GM12864 (cell line): ENCODE data around the gene MYD88.

Source experiments
- DNase-seq: peaks from one replicate; pipeline ENCODE4 v3.0.0-alpha.2; 2011; ENCODE audit warnings: low read depth
- H3K4me3 ChIP-seq: 2 replicates; pipeline ENCODE4 v1.5.1; 2011; ENCODE audit warnings: mild to moderate bottlenecking, low read depth, low read length, control low read depth
- TF ChIP-seq, protein P1 (sequence below): IDR thresholded peaks from 2 replicates; pipeline ENCODE4 v1.5.1; 2011; ENCODE audit warnings: low read depth, mild to moderate bottlenecking, moderate library complexity, low read length, control low read depth, inconsistent platforms; ENCODE audit errors: missing control alignments

The MYD88 gene

DNA sequence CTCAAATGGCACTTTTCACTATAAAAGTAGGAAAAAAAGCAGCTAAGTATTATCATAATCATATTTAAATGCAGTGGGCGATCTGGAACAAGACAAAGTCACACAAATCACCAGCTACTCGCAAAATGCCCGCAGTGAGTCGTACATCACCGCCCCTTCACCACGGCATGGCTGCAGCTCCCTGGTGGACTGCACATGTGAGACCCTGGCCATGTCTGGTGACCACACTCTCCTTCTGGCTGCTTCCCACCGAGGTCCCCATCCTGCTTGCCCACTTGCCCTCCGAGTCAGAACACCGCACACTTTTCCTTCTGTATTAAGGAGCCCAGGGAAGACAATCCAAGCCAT is 40.1 kb upstream of the MYD88 start:
- TF ChIP-seq, protein P1, sequence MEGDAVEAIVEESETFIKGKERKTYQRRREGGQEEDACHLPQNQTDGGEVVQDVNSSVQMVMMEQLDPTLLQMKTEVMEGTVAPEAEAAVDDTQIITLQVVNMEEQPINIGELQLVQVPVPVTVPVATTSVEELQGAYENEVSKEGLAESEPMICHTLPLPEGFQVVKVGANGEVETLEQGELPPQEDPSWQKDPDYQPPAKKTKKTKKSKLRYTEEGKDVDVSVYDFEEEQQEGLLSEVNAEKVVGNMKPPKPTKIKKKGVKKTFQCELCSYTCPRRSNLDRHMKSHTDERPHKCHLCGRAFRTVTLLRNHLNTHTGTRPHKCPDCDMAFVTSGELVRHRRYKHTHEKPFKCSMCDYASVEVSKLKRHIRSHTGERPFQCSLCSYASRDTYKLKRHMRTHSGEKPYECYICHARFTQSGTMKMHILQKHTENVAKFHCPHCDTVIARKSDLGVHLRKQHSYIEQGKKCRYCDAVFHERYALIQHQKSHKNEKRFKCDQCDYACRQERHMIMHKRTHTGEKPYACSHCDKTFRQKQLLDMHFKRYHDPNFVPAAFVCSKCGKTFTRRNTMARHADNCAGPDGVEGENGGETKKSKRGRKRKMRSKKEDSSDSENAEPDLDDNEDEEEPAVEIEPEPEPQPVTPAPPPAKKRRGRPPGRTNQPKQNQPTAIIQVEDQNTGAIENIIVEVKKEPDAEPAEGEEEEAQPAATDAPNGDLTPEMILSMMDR: no peak
- no peak for DNase-seq
- H3K4me3 ChIP-seq: no peak overlapping the region

DNA sequence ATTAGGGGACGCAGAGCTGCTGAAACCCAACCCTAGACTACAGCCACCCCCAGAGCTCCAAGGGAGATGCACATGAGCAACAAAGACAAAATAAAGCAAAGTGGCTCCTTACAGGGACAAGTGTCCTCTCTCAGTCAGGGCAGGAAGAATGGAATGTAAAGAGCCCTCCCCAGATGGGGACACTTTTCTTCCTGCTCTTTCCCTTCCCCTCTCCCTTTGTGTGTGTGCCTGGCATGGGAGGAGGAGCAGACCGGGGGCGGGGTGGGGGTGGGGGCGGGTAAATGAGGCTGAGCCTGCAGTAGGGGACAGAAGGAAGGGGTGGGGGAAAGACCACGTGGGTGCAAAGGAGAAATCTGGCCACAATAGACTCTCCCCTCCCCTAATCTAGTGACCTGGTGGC is 38.9 kb upstream of the MYD88 start:
- no peak for DNase-seq
- no peak overlapping the region for H3K4me3 ChIP-seq
- TF ChIP-seq, protein P1: no peak

DNA sequence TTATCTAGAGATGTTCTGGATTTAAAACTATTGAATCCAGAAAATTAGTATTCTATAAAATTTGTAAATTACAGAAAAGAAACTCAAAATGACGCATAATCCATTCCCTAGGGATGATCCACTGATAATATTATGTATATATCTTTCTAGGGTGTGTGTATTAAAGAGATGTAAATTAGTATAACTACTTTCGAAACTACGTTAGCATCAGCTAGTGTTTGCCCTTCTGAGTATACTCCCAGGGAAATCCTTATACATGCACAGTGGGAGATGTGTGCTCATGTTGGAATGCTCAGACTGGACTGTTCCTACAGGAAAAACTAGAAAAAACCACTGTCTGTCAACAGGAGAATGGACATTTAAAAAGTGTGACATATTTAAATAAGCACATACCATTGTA is 38.0 kb upstream of the MYD88 start:
- H3K4me3 ChIP-seq: no peak overlapping the region
- TF ChIP-seq, protein P1: no peak
- DNase-seq: no peak

DNA sequence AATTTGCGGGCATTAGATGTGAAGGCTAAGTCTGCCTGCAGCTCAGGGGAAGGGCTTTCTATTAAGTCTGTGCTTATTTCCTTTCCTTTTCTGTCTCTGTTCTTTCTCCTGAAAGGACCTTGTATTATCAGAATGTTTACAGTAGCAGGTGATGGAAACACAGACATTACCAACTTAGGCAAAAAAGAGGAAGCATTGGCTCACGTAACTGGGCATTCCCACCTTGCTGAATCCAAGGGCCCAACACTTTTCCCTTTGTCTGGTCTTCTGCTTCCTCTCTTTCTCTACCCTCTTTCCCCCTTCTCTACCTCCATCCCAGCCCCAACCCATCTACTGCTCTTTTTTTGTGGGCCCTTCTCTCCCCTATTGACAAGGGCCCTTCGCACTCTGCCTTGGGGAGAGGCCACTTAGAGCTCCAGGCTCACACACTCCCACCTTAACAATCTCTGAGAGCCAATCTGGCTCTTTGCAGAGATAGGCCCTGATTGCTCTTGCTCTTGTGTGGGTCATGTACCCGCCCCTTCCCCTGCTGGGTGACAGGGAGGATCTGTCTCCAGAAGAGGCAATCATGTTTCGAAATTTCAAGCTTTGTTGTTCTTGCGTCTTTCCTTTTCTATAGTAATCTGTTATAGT is 36.5 kb upstream of the MYD88 start:
- H3K4me3 ChIP-seq: no peak overlapping the region
- TF ChIP-seq, protein P1: no peak
- no peak for DNase-seq

DNA sequence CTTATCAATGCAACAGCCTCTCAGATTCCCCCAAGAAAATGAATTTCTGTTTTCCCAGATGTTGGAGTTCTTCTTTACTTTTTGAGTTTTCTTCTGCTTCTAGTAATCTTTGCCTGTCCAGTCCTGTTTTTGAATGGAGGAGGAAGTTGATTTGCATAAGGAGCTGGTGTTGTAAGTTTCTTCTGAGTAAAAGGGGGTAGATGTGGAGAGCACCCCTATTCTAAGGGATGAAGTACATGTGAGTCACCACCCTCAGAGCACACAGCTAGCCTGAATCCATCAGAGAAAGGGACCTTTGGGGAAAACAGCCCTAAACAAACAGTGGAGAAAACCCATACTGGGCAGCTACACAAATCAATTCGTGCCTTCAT is 36.0 kb upstream of the MYD88 start:
- TF ChIP-seq, protein P1: no peak
- H3K4me3 ChIP-seq: no peak overlapping the region
- no peak for DNase-seq

DNA sequence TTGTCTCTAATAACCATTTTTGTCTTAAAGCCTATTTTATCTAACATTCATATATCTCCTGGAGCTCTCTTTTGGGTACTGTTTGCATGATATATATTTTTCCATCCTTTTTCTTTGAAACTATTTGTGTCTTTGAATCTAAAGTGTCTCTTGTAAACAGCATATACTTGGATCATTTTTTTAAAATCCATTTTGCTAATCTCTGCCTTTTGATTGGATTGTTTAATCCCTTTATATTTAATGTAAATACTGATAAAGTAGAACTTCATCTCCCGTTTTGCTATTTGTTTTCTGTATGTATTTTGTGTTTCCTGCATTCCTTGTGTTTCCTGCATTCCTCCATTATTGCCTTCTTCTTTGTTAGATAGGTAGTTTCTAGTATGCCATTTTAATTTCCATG is 32.9 kb upstream of the MYD88 start:
- no peak for DNase-seq
- H3K4me3 ChIP-seq: no peak overlapping the region
- TF ChIP-seq, protein P1: no peak

DNA sequence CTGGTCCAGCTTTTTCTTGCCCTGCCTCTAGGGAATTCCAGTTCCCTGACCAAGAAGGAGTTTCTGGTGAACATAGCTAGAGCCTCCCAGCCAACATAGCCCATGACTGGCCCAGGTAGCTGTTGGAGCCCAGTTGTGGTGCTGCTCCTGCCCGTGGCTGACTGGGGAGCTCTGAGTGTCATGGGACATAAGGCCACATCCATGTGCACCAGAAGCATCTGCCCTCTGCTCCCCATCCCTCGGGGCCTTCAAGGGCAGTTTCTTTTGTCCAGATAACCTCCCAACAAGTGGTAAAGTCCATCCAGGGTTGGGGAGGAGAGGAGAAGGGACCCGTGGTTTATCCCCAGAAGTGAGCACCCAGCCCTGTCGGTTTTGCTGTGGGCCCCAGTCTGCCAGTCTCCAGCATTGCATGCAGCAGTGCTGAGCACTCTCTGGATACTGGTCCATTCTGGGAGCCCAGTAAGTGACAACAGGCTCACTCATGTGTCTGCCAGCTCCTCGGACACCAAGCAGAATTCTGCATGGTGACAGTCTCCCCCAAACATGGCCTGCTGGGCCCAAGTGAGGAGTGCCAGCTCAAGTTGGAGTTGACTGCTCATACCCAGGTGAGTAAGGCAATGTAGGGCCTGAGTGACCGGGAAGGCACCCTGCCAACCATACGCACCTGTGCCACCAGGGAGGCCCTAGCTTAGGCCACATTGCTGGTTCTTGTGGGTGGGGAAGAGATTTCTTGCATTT is 30.4 kb upstream of the MYD88 start:
- DNase-seq: no peak
- TF ChIP-seq, protein P1: no peak
- no peak overlapping the region for H3K4me3 ChIP-seq
